DOHH2 (cell line): ENCODE results near the gene SKIC8.
"Not testable (repeated sequence)": the region's sequence is repeated elsewhere in the genome, so short reads cannot be mapped to it uniquely, and the experiment has no call there.

ENCODE experiments used
- H3F3A ChIP-seq: fragments of 200-600 bp; sonication (generic), shearing (Covaris generic); 2 replicates; pipeline ENCODE4 v1.6.0; 2016; ENCODE audit warnings: antibody characterized with exemption, mild to moderate bottlenecking; ENCODE audit not compliant: control insufficient read depth, insufficient read depth
- H3K27ac ChIP-seq: fragments of 200-600 bp; sonication (generic); 2 replicates; pipeline ENCODE4 v1.5.1; 2014; ENCODE audit warnings: low read depth, mild to moderate bottlenecking, low read length, moderate library complexity
- H3K27me3 ChIP-seq: fragments of 200-600 bp; sonication (generic); 2 replicates; pipeline ENCODE4 v1.6.1; 2014; ENCODE audit warnings: mild to moderate bottlenecking, low read length, mixed read lengths; ENCODE audit not compliant: control insufficient read depth
- H3K36me3 ChIP-seq: fragments of 200-600 bp; sonication (generic); 2 replicates; pipeline ENCODE4 v1.6.1; 2014; ENCODE audit warnings: mild to moderate bottlenecking, low read length, moderate library complexity, mixed read lengths; ENCODE audit not compliant: control insufficient read depth
- H3K4me1 ChIP-seq: fragments of 200-600 bp; sonication (generic); 2 replicates; pipeline ENCODE4 v1.6.1; 2014; ENCODE audit warnings: mild to moderate bottlenecking, low read length, mixed read lengths; ENCODE audit not compliant: control insufficient read depth
- H3K4me2 ChIP-seq: fragments of 200-600 bp; sonication (generic); 2 replicates; pipeline ENCODE4 v1.6.0; 2014; ENCODE audit warnings: mild to moderate bottlenecking, low read length, moderate library complexity
- H3K4me3 ChIP-seq: fragments of 200-600 bp; sonication (generic); 2 replicates; pipeline ENCODE4 v1.5.1; 2014; ENCODE audit warnings: mild to moderate bottlenecking, low read length, mixed read lengths
- H3K79me2 ChIP-seq: fragments of 200-600 bp; sonication (generic); 2 replicates; pipeline ENCODE4 v1.6.1; 2014; ENCODE audit warnings: mild to moderate bottlenecking, low read length, mixed read lengths; ENCODE audit not compliant: control insufficient read depth
- H3K9me2 ChIP-seq: fragments of 200-600 bp; sonication (generic); replicated peaks from 2 replicates; pipeline ENCODE4 v1.6.1; 2014; ENCODE audit warnings: mild to moderate bottlenecking, low read length, mixed read lengths; ENCODE audit not compliant: control insufficient read depth
- H3K9me3 ChIP-seq: fragments of 200-600 bp; sonication (generic); 2 replicates; pipeline ENCODE4 v1.6.1; 2014; ENCODE audit warnings: antibody characterized with exemption, low read length, mixed read lengths; ENCODE audit not compliant: control insufficient read depth, insufficient read depth
- H4K20me1 ChIP-seq: fragments of 200-600 bp; sonication (generic); 2 replicates; pipeline ENCODE4 v1.6.0; 2014; ENCODE audit warnings: low read depth, mild to moderate bottlenecking, antibody characterized with exemption, low read length, moderate library complexity; ENCODE audit not compliant: control insufficient read depth, insufficient read depth
- EZH2phosphoT487 ChIP-seq: fragments of 200-600 bp; sonication (generic); IDR thresholded peaks from 2 replicates; pipeline ENCODE4 v1.6.1; 2017; ENCODE audit warnings: borderline replicate concordance, mild to moderate bottlenecking, antibody characterized with exemption, low read length, moderate library complexity, mixed read lengths
- TF ChIP-seq, protein P1 (sequence below): fragments of 200-600 bp; sonication (generic); IDR thresholded peaks from one replicate; pipeline ENCODE4 v1.5.1; 2014; ENCODE audit warnings: antibody characterized with exemption, mild to moderate bottlenecking, low read depth, low read length; ENCODE audit not compliant: poor library complexity, severe bottlenecking

Gene SKIC8

DNA sequence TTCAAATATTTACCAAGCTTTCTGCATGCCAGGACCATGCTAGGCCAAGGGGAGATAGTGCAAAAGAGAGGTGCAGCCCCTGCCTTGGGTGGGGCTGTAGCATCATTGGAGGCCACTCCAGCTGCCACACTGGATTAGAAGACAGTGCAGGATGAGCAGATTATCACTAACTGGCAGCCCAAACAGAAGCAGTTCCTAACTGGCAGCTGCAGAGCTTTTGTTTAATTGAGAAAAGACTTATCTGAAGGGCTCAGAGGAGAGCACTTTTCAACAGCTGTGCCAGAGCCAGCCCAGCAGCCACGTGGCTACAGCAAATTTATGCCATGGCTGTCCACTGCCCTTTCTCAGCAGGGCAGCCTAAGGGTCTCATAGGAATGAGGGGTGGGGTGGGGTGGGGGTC is 51.5 kb downstream of the SKIC8 start:
- Histone ChIP-seq H3K4me2 (no peak overlapping the region), H3K27ac (no peak overlapping the region), H3K36me3 (no peaks in the 10 kb centered on the region), H3K4me1 (no peaks in the 10 kb centered on the region), H3F3A (no peaks in the 10 kb centered on the region), H3K4me3 (no peak overlapping the region), H3K9me3 (no peaks in the 10 kb centered on the region), H3K79me2 (no peaks in the 10 kb centered on the region), H4K20me1 (no peaks in the 10 kb centered on the region), H3K27me3 (no peaks in the 10 kb centered on the region), H3K9me2 (no peaks in the 10 kb centered on the region)
- TF ChIP-seq, protein P1, sequence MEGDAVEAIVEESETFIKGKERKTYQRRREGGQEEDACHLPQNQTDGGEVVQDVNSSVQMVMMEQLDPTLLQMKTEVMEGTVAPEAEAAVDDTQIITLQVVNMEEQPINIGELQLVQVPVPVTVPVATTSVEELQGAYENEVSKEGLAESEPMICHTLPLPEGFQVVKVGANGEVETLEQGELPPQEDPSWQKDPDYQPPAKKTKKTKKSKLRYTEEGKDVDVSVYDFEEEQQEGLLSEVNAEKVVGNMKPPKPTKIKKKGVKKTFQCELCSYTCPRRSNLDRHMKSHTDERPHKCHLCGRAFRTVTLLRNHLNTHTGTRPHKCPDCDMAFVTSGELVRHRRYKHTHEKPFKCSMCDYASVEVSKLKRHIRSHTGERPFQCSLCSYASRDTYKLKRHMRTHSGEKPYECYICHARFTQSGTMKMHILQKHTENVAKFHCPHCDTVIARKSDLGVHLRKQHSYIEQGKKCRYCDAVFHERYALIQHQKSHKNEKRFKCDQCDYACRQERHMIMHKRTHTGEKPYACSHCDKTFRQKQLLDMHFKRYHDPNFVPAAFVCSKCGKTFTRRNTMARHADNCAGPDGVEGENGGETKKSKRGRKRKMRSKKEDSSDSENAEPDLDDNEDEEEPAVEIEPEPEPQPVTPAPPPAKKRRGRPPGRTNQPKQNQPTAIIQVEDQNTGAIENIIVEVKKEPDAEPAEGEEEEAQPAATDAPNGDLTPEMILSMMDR = no peak
- TF ChIP-seq EZH2phosphoT487 = no peak

DNA sequence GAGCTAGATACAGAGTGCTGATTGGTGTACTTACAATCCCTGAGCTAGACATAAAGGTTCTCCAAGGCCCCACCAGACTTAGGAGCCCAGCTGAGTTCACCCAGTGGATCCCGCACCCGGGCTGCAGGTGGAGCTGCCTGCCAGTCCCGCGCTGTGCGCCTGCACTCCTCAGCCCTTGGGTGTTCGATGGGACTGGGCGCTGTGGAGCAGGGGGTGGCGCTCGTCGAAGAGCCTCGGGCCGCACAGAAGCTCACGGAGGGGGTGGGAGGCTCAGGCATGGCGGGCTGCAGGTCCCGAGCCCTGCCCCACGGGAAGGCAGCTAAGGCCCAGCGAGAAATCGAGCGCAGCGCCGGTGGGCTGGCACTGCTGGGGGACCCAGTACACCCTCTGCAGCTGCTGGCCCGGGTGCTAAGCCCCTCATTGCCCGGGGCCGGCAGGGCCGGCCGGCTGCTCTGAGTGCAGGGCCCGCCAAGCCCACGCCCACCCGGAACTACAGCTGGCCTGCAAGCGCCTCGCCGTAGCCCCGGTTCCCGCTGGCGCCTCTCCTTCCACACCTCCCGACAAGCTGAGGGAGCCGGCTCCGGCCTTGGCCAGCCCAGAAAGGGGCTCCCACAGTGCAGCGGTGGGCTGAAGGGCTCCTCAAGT is 53.3 kb downstream of the SKIC8 start:
- not testable (repeated sequence) for H3K9me3 ChIP-seq, H3K27ac ChIP-seq, H3K4me3 ChIP-seq, H3K9me2 ChIP-seq, H3K36me3 ChIP-seq, H3K4me2 ChIP-seq, H3F3A ChIP-seq, H4K20me1 ChIP-seq, H3K79me2 ChIP-seq, H3K27me3 ChIP-seq, H3K4me1 ChIP-seq

DNA sequence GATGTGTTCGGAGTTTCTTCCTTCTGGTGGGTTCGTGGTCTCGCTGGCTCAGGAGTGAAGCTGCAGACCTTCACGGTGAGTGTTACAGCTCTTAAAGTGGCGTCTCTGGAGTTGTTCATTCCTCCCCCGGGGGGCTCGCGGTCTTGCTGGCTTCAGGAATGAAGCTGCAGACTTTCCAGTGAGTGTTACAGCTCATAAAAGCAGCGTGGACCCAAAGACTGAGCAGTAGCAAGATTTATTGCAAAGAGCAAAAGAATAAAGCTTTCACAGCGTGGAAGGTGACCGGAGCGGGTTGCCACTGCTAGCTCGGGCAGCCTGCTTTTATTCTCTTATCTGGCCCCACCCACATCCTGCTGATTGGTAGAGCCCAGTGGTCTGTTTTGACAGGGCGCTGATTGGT is 54.0 kb downstream of the SKIC8 start:
- not testable (repeated sequence) for H3F3A ChIP-seq, H3K4me1 ChIP-seq, H3K9me3 ChIP-seq, H3K4me3 ChIP-seq, H3K79me2 ChIP-seq, H3K4me2 ChIP-seq, H3K36me3 ChIP-seq, H4K20me1 ChIP-seq, H3K27me3 ChIP-seq, H3K9me2 ChIP-seq, H3K27ac ChIP-seq

DNA sequence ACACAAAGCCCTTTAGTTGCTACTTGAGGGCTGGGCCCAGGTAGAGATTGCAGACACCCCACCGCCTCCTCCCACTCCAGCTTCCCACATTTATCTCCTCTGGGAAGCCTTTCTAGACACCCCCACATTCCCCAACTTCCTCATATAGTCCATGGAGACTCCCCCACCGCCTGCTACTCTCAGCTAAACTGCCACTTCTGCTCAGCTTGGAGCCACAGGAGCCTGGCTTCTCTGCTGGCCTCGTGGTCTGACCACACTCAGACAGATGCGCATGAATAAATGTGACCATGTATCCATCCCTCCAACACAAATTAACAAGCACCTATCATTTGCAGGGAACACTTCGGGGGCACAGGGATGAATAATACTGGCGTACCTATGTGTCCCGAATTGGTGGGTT is 54.5 kb downstream of the SKIC8 start:
- Histone ChIP-seq H3K36me3 (no peaks in the 10 kb centered on the region), H3K4me1 (no peaks in the 10 kb centered on the region), H3K27me3 (peaks cover 5% of the 10 kb centered on the region), H3K27ac (no peak overlapping the region), H3K9me3 (no peaks in the 10 kb centered on the region), H3K4me2 (no peak overlapping the region), H4K20me1 (no peaks in the 10 kb centered on the region), H3K4me3 (no peak overlapping the region), H3F3A (no peaks in the 10 kb centered on the region), H3K9me2 (no peaks in the 10 kb centered on the region), H3K79me2 (no peaks in the 10 kb centered on the region)
- TF ChIP-seq, protein P1 = no peak
- no peak for TF ChIP-seq EZH2phosphoT487
